Panc1 (cell line): ENCODE results near the gene MFSD2A. TPM values are rescaled to one million over a fixed set of nuclear protein-coding genes. Genes with fewer than 3 reads are reported as not detected.

ENCODE experiments used
- ATAC-seq: fragments of 200-7000 bp; cut with Tn5 transposase; 2 replicates; pipeline ENCODE4 v1.9.1; 2020; ENCODE audit warnings: mild to moderate bottlenecking, moderate library complexity
- BruUV-seq: library from RNA; stranded (reverse); fragments of 400-500 nt; replicated peaks from 2 replicates; lab custom pipeline; 2021; lab: Mats Ljungman, UMichigan
- CTCF ChIA-PET: fragments of 300-600 bp; sonication (Branson Sonifier 250); formaldehyde crosslinking; loops from one replicate; lab custom pipeline; 2022; ENCODE audit warnings: antibody characterized with exemption; lab: Charles Lee
- POLR2A ChIA-PET: fragments of 300-600 bp; sonication (Branson Sonifier 250); formaldehyde crosslinking; loops from one replicate; lab custom pipeline; 2022; ENCODE audit warnings: antibody characterized with exemption; lab: Charles Lee
- DNase-seq: peaks from one replicate; pipeline ENCODE4 v3.0.0-alpha.2; 2010; ENCODE audit warnings: low read depth, low spot score
- H3K27ac ChIP-seq: 2 replicates; pipeline ENCODE4 v1.5.1; 2011; ENCODE audit warnings: mild to moderate bottlenecking, low read length, inconsistent platforms
- H3K27me3 ChIP-seq: fragments of 200-500 bp; sonication (Bioruptor generic); 2 replicates; pipeline ENCODE4 v1.6.0; 2014; ENCODE audit warnings: low read length, inconsistent platforms; ENCODE audit not compliant: control insufficient read depth, insufficient read depth
- H3K36me3 ChIP-seq: fragments of 200-500 bp; sonication (Bioruptor generic); 2 replicates; pipeline ENCODE4 v1.5.1; 2014; ENCODE audit warnings: inconsistent platforms, mild to moderate bottlenecking, low read length, moderate library complexity; ENCODE audit not compliant: control insufficient read depth, insufficient read depth
- H3K4me1 ChIP-seq: 2 replicates; pipeline ENCODE4 v1.5.1; 2011; ENCODE audit warnings: inconsistent platforms, mild to moderate bottlenecking, low read length, moderate library complexity; ENCODE audit not compliant: control insufficient read depth, insufficient read depth
- H3K4me3 ChIP-seq, 2 experiments: 2 replicates each; pipeline ENCODE4 v1.5.1; 2011 to 2012; ENCODE audit warnings: low read depth in 2 of 2, low read length in 2 of 2, mild to moderate bottlenecking in 2 of 2, inconsistent platforms in 1 of 2, moderate library complexity in 1 of 2
- H3K9me3 ChIP-seq: fragments of 200-500 bp; sonication (Bioruptor generic); 2 replicates; pipeline ENCODE4 v1.5.1; 2014; ENCODE audit warnings: low read depth, mild to moderate bottlenecking, inconsistent platforms, low read length, moderate library complexity; ENCODE audit not compliant: control insufficient read depth, insufficient read depth
- CTCF ChIP-seq: fragments of 450-650 bp; IDR thresholded peaks from 2 replicates; pipeline ENCODE4 v1.5.1; 2017; ENCODE audit warnings: mild to moderate bottlenecking
- POLR2AphosphoS5 ChIP-seq: IDR thresholded peaks from 2 replicates; pipeline ENCODE4 v1.6.1; 2012; ENCODE audit warnings: mild to moderate bottlenecking, low read depth, low read length, moderate library complexity
- REST ChIP-seq, 2 experiments: IDR thresholded peaks; 2 replicates each; pipeline ENCODE4 v1.6.1; 2011 to 2012; ENCODE audit warnings: low read depth in 2 of 2, control low read depth in 1 of 2, low read length in 1 of 2, mild to moderate bottlenecking in 1 of 2, moderate library complexity in 1 of 2; ENCODE audit not compliant: insufficient read depth in 1 of 2
- SIN3A ChIP-seq: IDR thresholded peaks from 2 replicates; pipeline ENCODE4 v1.6.1; 2012; ENCODE audit warnings: low read depth, mild to moderate bottlenecking, low read length, moderate library complexity, borderline replicate concordance; ENCODE audit not compliant: insufficient read depth
- TCF7L2 ChIP-seq: IDR thresholded peaks from 2 replicates; pipeline ENCODE4 v1.6.1; 2011; ENCODE audit warnings: mild to moderate bottlenecking, low read depth, low read length, inconsistent platforms
- in situ Hi-C: cut with HindIII; loops from 2 replicates; pipeline ENCODE4 v1.10.0; 2016; ENCODE audit warnings: low sequenced_read_pairs, low pct_unique_long_range_greater_than_20kb
- intact Hi-C: fragments of 100-400 bp; cut with micrococcal nuclease; formaldehyde crosslinking; loops from one replicate; pipeline ENCODE4 v1.10.0; 2022; ENCODE audit not compliant: unreplicated experiment
- total RNA-seq: library from RNA; stranded (reverse); gene quantifications from one replicate; pipeline ENCODE4 v1.2.1, GENCODE V29; 2021; ENCODE audit not compliant: unreplicated experiment

The MFSD2A gene
- total RNA-seq, 1 experiment from 2014 or later, result 1.2 TPM

GRCh38 chr1:40001456-40001855 lies 46.5 kb downstream of the MFSD2A start:
- Histone ChIP-seq H3K27me3 (no peaks in the 10 kb centered on the region), H3K27ac (no peak overlapping the region), H3K4me3 (no peak overlapping the region), H3K36me3 (no peaks in the 10 kb centered on the region), H3K9me3 (no peaks in the 10 kb centered on the region), H3K4me1 (no peaks in the 10 kb centered on the region)
- BruUV-seq, result no TSS peak
- POLR2A ChIA-PET, result interaction anchor here (0.6 to 0.7 kb wide), 2 partner anchors 75 to 623 kb away, joined by 3 read pairs; no protein-coding TSS in a partner anchor
- intact Hi-C loops (no loop called here), in situ Hi-C loops (no loop called here)
- DNase-seq, result no peak
- no peak for ATAC-seq
- no peak for TF ChIP-seq CTCF
- no peak for TF ChIP-seq SIN3A
- TF ChIP-seq POLR2AphosphoS5, result no peak
- TF ChIP-seq TCF7L2, result no peak
- no peak for TF ChIP-seq REST (IDR thresholded peaks at IDR 0.05; ENCODE audit: insufficient read depth in 1 of 2, low read depth in 2 of 2, low read length in 1 of 2)
- CTCF ChIA-PET, result no interaction called here

- ChIA-PET POLR2A (interaction anchor here (0.5 kb wide), 1 partner anchor 37 kb away, joined by 3 read pairs; the partner anchor contains the start of gene CAP1), CTCF (no interaction called here)
- no peak for ATAC-seq
- intact Hi-C loops (no loop called here), in situ Hi-C loops (no loop called here)
- Histone ChIP-seq H3K27ac (no peak overlapping the region), H3K9me3 (no peaks in the 10 kb centered on the region), H3K27me3 (no peaks in the 10 kb centered on the region), H3K4me1 (no peaks in the 10 kb centered on the region), H3K36me3 (no peaks in the 10 kb centered on the region), H3K4me3 (no peak overlapping the region)
- no peak for DNase-seq
- TF ChIP-seq CTCF (no peak), SIN3A (no peak), REST (IDR thresholded peaks at IDR 0.05; ENCODE audit: insufficient read depth in 1 of 2, low read depth in 2 of 2, low read length in 1 of 2) (no peak), TCF7L2 (no peak), POLR2AphosphoS5 (no peak)
- no TSS peak for BruUV-seq
These were observed 48.5 kb downstream of the MFSD2A start for GRCh38 chr1:40003156-40004093.
